Epidermal melanocyte (primary cell): ENCODE measurements around the gene TRMT44.
"Not testable (repeated sequence)": the region's sequence is repeated elsewhere in the genome, so short reads cannot be mapped to it uniquely, and the experiment has no call there.

Experiments used
- DNase-seq: peaks from one replicate; pipeline ENCODE4 v3.0.0; 2011; ENCODE audit warnings: low spot score; ENCODE audit not compliant: insufficient read length

TRMT44 gene

DNA sequence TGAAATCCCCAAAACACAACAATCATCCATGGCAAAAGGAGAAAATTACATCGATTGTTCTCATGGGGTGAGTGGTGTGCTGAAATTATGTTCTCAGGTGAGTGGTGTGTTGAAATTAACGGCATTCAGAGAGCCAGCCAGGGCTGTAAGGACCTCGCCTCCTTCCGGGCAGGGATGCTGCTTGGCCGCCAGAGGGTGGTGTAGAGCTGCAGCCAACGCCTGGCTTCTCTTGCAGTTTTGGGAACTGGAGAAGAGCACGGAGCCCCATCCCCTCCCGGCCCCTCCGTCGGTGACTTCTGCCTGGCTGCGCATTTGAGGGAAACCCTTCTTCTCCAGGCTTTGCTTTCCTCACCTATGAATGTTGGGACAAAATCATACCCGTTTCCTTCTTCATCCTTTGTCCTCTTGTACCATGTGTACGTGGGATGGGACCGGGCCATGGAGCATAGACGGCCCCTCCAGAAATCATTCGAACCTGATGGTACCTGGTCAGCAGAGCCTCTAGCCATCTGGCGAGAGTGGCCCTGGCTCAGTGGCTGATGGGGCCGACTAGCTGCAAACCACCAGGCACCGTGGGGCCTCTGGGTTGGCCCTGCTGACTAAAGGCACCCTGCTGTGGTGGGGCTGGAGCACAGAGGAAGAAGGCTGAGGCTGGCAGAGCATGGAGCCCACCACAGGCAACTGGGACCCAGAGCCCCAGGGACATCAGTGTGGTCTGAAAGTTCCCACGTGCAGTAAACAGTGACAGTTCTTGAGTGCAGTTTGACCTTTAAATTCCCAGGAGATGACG is 28.4 kb downstream of the TRMT44 start:
- DNase-seq = peak; percentile 56

DNA sequence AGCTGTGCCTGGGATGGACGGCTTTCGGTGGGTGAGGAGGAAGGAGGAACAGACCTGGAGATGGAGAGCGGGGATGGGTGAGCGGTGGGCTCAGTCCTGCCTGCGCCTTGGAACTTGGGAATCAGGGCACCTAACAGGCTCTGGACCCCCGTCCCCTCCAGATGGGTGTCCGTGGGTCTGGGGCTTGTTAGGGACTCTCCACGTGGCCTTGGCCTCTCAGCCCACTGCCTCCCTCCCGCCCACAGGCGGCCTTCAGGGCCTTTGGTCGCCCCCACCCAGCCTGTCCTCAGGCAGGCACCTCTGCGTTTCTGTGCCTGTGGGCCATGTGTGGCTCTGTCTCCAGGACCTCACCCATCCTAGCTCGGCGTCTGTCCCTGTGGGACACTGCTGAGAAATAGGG is 29.0 kb downstream of the TRMT44 start:
- no peak for DNase-seq

DNA sequence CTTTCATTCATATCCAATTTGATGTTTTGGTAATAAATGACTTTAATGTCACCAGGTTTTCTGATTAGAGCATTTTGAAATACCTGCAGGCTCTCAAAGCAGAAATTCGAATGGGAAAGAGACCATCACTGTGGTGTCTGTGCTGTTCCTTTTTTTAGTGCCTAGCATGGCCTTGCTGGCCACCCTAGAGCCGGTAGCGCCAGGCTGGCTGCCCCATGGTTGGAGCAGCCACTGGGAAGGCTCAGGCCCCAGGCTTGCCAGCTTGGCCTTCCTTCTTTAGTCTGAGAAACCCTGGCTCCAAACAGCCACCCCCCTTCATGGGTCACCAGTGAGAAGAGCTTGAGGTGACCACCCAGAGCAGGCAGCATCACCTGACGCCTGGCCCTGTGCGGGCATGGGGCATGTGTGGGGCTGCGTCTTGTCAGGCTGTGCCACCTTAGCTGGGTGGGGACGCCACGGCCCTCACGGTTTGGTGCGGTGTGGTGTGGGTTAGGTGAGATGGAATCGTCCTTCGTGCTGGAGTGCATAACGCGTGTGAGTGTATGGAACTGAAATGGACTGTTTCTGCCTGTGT is 30.0 kb downstream of the TRMT44 start:
- DNase-seq = no peak

DNA sequence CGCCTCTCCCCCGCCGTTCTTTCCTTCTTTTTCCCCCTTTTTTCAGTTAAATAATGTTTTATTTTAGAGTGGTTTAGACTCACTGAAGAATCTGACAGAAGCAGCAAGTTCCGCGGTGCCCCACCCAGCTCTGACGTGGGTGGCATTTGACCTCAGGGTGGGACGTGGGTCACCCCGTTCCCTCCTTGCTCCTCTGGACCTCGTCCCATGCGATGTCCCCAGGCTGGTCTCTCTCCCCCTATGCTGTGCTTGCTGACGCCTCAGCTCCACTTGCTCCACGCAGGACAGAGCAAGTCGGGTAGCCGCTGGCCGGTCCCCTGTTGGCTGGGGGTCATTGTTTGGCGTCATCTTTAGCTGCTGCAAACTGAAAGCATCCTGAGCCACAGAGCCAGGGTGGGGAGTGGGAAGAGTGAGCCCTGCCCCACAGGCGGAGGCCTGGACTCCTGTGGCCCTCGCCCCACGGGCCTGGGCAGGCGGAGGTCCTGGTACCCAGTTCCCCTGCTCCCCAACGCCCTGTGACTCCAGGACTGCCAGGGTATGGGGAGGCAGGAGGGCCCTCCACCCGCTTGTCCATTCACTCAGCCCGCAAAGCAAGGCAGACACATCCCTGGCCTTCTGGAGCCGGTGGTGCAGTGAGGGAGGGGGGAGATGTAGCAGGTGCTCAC is 30.8 kb downstream of the TRMT44 start:
- DNase-seq = no peak

DNA sequence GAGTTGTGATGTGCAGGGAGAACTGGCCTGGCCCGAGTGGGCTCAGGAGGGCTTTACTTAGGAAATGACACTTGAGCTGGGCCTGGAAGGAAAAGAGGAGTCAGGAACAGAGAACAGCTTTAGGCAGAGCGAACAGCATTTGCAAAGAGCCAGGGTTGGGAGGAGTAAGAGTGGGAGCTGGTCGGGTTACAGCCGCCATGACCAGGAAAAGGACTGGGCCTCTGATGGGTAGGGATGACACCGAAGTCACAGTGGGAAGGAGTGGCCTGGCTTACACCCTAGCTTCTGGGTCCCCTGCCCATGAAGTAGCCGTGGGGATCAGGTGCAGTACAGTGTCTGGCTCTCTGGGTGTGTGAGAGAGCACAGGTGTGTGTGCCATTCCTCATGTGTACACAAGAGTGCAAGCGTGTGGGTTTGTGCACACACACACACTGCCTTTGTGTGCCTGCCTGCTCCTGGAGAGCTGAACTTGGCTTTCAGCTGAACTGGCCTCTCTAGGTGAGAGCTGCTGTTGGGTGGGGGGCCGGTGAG is 31.6 kb downstream of the TRMT44 start:
- DNase-seq = no peak

GRCh38 chr4:8472689-8473197 is 32.2 kb downstream of the TRMT44 start:
- peak; percentile 42 for DNase-seq

DNA sequence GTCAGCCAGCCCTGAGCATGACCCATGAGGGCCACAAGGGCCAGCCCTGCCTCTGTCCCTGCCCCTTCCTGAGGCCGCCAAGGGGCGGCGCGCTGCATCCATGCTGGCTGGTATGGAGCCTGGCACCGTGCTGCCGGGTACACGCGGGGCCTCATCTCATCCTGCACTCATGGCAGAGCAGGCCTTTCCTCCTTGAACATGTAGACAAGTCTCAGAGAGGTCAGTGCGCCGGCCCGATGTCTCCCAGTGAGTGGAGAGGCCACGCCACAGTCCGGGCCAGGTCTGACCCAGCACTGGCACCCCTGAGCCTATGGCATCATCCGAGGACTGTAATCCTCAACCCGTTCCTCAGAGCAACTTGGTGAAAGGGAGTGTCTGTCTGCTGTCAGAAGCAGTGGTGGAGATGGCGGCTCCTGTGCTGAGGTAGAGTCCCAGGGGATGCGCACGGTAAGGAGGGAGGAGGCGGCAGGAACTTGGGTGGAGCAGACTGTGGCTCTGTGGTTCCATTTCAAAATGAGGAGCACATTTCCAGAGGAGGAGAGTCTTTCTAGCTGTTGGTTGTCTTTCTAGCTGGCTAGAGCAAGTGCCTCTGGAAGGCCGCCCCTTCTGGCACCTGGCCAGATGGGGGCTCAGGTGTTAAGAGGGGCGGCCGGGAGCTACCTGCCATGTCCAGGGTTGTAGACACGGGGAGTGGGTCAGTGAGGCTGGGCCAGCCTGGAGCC is 32.8 kb downstream of the TRMT44 start:
- DNase-seq = no peak

DNA sequence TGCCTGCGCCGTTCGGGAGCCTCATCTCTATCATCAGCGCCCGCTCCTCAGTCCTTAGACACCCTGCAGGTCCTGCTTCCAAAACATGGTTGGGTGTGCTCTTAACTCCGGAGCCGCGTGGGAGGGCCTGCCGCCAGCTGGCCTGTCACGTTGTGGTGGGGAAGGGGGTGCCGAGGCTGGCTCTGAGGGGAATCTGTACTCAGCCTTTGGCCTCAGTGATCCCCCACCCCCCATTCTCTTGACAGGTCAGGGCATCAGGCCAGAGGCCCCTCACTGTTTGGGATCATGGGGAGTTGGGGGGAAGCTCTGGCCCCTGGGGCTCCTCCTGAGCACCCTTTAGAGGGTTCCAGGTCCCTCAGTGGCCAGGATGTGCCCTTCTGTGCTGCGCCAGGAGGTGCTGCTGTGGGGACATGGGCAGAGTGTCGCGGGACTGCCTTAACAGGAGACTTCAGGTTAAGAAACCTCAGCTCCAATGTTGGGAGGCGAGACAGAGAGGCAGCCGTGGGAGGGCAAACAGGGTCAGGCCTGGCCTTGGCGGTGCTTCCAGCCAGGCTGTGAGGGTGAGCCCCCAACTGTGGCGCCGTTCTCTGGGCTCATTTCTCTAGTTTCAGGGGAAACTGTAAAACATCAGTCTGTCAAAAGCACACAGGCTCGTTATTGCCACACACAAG is 33.5 kb downstream of the TRMT44 start:
- no peak for DNase-seq

GRCh38 chr4:8474856-8475255 is 34.3 kb downstream of the TRMT44 start:
- DNase-seq = no peak

GRCh38 chr4:8475751-8476575 is 35.4 kb downstream of the TRMT44 start:
- no peak for DNase-seq

DNA sequence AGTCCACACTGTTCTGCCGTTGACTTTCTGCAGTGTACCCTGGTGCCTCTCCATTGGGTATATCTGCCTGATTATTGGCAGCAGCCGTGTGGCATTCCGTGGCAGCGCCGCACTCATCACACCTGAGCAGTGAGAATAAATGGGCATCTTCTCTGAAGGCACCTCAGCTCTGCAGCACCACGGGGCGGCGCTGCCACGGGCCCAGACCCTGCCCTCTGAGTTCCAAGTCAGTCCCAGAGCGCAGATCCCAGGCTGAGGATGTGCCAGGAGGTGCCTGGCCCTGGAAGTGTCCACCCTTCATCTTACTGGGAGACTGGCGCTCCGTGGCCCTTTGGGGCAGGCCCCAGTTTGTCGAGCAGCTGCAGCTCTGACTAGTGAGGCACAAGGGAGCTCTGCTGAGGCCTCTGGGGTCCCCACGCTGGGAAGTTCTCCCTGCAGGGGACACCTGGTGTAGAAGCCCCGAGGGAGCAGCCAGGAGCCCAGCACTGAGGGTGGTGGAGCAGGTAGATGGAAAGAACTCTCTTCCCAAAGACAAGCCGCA is 36.6 kb downstream of the TRMT44 start:
- DNase-seq = no peak

DNA sequence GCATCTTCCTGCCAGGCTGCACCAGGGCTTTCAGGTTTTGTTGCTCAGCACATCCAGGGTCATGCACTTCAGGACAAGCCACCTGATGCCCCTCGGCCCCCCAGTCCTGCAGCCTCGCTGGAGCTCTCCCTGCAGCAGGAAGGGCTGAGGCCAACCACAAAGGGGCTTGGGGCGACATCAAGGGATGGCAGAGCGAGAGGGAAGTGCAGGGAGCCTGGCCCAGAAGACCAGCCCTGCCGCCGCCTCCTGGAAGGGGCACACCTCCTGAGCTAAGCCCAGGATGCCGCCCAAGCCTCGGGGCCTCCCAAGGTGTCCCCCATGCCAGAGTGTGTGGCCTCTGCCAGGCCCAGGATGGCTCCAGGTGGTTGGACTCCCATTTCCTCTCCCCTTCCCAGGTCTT is 37.1 kb downstream of the TRMT44 start:
- DNase-seq = no peak

GRCh38 chr4:8478371-8478770 is 37.8 kb downstream of the TRMT44 start:
- no peak for DNase-seq

GRCh38 chr4:8478801-8479744 is 38.5 kb downstream of the TRMT44 start:
- DNase-seq = no peak

DNA sequence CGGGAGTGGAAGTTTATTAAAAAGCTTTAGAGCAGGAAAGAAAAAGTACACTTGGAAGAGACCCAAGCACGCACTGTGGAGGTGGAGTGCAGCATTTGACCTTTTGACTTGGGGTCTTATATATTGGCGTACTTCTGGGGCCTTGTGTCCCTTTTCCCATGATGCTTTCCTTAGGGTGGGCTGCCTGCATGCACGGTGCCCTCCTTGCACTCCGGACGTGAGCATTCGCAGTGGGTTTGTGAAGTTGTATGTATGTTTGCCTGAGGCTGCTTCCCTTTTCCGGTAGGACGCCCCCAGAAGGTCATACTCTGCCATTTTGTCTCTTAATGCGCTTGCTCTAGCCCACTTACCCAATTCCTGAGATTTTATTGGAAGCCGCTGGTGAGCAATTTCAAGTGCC is 39.6 kb downstream of the TRMT44 start:
- no peak for DNase-seq

DNA sequence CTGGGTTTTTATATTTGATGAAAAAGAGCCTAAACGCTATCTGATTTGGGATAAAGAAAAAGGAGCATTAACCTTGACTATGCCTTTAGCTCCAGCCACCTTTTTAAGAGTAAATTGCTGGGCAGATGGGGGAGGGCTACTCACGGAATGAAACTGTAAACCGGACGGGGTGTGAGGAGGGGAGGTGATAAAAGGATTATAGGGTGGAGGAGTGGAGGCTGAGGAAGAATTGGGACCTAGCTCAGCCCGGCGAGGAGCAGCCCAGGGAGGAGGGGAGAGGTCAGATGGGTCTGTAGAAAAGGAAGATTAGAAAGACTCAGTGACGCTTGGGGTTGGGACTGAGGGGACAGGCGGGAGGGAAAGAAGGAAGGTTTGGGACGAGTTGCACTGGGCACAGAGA is 46.1 kb downstream of the TRMT44 start:
- DNase-seq = not testable (repeated sequence)

GRCh38 chr4:8488791-8489369 is 48.3 kb downstream of the TRMT44 start:
- no peak for DNase-seq

DNA sequence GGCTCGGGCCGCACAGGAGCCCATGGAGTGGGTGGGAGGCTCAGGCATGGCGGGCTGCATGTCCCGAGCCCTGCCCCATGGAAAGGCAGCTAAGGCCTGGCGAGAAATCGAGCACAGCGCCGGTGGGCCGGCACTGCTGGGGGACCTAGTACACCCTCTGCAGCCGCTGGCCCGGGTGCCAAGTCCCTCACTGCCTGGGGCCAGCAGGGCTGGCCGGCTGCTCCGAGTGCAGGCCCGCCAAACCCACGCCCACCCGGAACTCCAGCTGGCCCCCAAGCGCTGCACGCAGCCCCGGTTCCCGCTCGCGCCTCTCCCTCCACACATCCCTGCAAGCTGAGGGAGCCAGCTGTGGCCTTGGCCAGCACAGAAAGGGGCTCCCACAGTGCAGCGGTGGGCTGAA is 50.9 kb downstream of the TRMT44 start:
- not testable (repeated sequence) for DNase-seq
